ENCODE measurements around the gene PDE1A. TPM values are rescaled to one million over a fixed set of nuclear protein-coding genes. Genes with fewer than 3 reads are reported as not detected.

The PDE1A gene
- total RNA-seq, 3 donors from 2014 or later: 4.3 to 7.9 (median 5.6) TPM

DNA sequence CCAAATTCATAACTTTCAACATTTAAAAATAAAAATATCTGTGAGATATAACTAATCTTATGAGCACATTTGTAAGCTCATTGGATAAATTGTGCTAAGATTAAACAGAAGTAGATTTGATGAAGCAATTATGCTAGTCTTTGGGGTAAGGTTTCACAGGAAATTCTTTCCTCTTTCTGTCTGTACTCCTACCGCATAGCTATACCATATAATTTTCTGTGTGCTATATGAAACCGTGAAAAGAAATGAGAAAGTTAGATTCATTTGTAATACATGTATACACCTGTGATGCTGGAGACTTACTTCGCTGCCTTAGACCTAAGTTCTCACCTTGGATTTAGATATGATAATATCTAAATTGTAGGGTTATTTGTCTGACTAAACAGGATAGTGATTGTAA, 256.5 kb downstream of the PDE1A start:
- no peaks in the 10 kb centered on the region for H3K9me3 ChIP-seq
- no peaks in the 10 kb centered on the region for H3K27me3 ChIP-seq
- H3K4me3 ChIP-seq: no peak overlapping the region
- intact Hi-C loops (cut with DNase I; ENCODE audit: low total_unique reads): no loop called here
- no peak for TF ChIP-seq POLR2A (IDR thresholded peaks at IDR 0.05)
- no peak for TF ChIP-seq POLR2AphosphoS5 (IDR thresholded peaks at IDR 0.05)
- TF ChIP-seq, protein P1, sequence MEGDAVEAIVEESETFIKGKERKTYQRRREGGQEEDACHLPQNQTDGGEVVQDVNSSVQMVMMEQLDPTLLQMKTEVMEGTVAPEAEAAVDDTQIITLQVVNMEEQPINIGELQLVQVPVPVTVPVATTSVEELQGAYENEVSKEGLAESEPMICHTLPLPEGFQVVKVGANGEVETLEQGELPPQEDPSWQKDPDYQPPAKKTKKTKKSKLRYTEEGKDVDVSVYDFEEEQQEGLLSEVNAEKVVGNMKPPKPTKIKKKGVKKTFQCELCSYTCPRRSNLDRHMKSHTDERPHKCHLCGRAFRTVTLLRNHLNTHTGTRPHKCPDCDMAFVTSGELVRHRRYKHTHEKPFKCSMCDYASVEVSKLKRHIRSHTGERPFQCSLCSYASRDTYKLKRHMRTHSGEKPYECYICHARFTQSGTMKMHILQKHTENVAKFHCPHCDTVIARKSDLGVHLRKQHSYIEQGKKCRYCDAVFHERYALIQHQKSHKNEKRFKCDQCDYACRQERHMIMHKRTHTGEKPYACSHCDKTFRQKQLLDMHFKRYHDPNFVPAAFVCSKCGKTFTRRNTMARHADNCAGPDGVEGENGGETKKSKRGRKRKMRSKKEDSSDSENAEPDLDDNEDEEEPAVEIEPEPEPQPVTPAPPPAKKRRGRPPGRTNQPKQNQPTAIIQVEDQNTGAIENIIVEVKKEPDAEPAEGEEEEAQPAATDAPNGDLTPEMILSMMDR (IDR thresholded peaks at IDR 0.05): no peak
- DNase-seq (ENCODE audit: low spot score in 2 of 2): no peak
- H3K27ac ChIP-seq: no peak overlapping the region
- H3K4me1 ChIP-seq: no peaks in the 10 kb centered on the region
- H3K36me3 ChIP-seq: no peaks in the 10 kb centered on the region

DNA sequence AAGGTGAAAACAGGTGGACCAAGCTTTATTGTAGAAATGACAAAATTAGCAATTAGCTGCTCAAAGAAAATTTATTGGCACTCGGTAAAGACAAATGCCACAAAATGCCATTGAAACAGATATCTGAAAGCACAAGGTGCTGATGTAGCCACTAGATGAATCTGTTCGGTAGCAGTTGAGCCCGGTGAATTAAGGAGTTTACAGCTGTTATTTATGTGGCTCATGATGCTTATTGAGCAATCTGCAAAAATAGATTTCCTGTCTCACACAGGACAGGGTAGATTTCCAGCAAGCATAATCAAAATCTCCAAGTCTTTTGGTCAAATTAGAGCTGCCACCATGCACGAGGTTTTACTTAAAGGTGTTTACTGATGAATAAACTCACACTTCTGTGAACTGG, 259.0 kb downstream of the PDE1A start:
- no peak overlapping the region for H3K4me3 ChIP-seq
- H3K27ac ChIP-seq: no peak overlapping the region
- H3K4me1 ChIP-seq: no peaks in the 10 kb centered on the region
- H3K36me3 ChIP-seq: no peaks in the 10 kb centered on the region
- intact Hi-C loops (cut with DNase I; ENCODE audit: low total_unique reads): no loop called here
- H3K9me3 ChIP-seq: no peaks in the 10 kb centered on the region
- DNase-seq (ENCODE audit: low spot score in 2 of 2): no peak
- no peaks in the 10 kb centered on the region for H3K27me3 ChIP-seq
- TF ChIP-seq POLR2AphosphoS5 (IDR thresholded peaks at IDR 0.05): no peak
- TF ChIP-seq POLR2A (IDR thresholded peaks at IDR 0.05): no peak
- TF ChIP-seq, protein P1 (IDR thresholded peaks at IDR 0.05): no peak

DNA sequence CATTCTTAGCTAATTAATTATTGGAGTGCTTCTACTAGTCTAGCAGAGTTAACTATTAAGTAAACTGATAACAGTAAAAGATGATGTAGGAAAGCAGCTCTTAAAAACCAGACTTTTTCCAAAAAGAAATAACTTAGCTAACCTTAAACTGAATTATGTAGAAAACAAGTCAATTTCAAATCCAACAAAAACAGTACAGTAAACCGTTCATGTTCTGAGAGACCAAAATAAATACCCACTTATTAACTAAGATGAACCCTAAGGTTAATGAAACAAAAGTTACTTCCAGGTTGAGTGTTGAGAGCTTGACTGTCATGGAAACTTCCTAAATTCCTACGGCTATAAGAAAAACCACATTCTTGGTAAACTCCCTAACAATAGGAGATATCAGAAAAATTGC, 260.0 kb downstream of the PDE1A start:
- Histone ChIP-seq H3K4me3 (no peak overlapping the region), H3K27me3 (no peaks in the 10 kb centered on the region), H3K9me3 (no peaks in the 10 kb centered on the region), H3K27ac (no peak overlapping the region), H3K36me3 (no peaks in the 10 kb centered on the region), H3K4me1 (no peaks in the 10 kb centered on the region)
- TF ChIP-seq POLR2AphosphoS5 (IDR thresholded peaks at IDR 0.05) (no peak), POLR2A (IDR thresholded peaks at IDR 0.05) (no peak)
- TF ChIP-seq, protein P1 (IDR thresholded peaks at IDR 0.05): no peak
- intact Hi-C loops (cut with DNase I; ENCODE audit: low total_unique reads): no loop called here
- no peak for DNase-seq (ENCODE audit: low spot score in 2 of 2)

DNA sequence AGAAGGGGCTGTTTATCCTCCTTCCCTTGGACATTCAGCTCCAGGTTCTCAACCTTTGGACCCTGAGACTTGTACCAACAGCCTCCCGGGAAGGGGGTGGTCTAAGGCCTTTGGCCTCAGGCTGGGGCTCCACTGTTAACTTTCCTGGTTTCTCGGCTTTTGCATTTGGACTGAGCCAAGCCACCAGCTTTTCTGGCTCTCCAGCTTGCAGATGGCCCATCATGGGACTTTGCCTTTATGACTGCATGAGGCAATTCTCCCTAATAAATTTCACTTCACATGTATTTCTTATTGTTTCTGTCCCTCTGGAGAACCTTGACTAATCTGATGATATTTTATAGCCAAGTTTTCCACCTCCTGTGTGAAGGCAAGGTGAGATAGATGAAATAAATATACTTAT, 260.4 kb downstream of the PDE1A start:
- Histone ChIP-seq H3K27ac (no peak overlapping the region), H3K4me3 (no peak overlapping the region), H3K9me3 (no peaks in the 10 kb centered on the region), H3K4me1 (no peaks in the 10 kb centered on the region), H3K27me3 (no peaks in the 10 kb centered on the region), H3K36me3 (no peaks in the 10 kb centered on the region)
- no peak for DNase-seq (ENCODE audit: low spot score in 2 of 2)
- TF ChIP-seq, protein P1 (IDR thresholded peaks at IDR 0.05): no peak
- no peak for TF ChIP-seq POLR2AphosphoS5 (IDR thresholded peaks at IDR 0.05)
- no peak for TF ChIP-seq POLR2A (IDR thresholded peaks at IDR 0.05)
- intact Hi-C loops (cut with DNase I; ENCODE audit: low total_unique reads): no loop called here

DNA sequence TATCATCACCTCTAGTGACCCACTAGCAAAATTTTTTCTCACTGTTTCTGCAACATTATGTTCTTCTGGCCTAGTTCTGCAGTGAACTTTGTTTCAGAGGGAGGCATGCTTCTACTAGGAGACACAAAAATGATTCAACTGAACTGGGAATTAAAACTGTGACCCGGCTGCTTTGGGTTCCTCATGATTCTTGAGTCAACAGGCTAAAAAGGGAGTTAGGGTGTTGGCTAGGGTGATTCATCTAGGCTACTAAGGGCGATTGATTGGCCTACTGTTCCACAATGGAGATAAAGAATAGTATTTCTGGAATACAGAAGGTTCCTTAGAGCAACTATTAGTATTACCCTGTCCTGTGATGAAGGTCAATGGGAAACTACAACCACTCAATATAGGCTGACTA, 261.6 kb downstream of the PDE1A start:
- no peaks in the 10 kb centered on the region for H3K36me3 ChIP-seq
- intact Hi-C loops (cut with DNase I; ENCODE audit: low total_unique reads): no loop called here
- no peaks in the 10 kb centered on the region for H3K9me3 ChIP-seq
- TF ChIP-seq POLR2AphosphoS5 (IDR thresholded peaks at IDR 0.05) (no peak), POLR2A (IDR thresholded peaks at IDR 0.05) (no peak)
- TF ChIP-seq, protein P1 (IDR thresholded peaks at IDR 0.05): no peak
- H3K27me3 ChIP-seq: no peaks in the 10 kb centered on the region
- no peaks in the 10 kb centered on the region for H3K4me1 ChIP-seq
- no peak overlapping the region for H3K4me3 ChIP-seq
- no peak for DNase-seq (ENCODE audit: low spot score in 2 of 2)
- H3K27ac ChIP-seq: no peak overlapping the region

Data from breast epithelium (tissue), 4 donors.